NCI-H2029 (cell line): Measurements from ENCODE around the gene TMC5.
"Not testable (repeated sequence)": the region's sequence is repeated elsewhere in the genome, so short reads cannot be mapped to it uniquely, and the experiment has no call there.

Experiments
- DNase-seq: peaks from one replicate; lab custom pipeline; 2025; lab: John Stamatoyannopoulos, UW

The TMC5 gene

GRCh38 chr16:19543278-19543996 lies 125.8 kb downstream of the TMC5 start:
- DNase-seq, result not testable (repeated sequence)

GRCh38 chr16:19548144-19548543 lies 130.5 kb downstream of the TMC5 start:
- DNase-seq, result no peak
